Gastroesophageal sphincter (tissue), 4 donors: ENCODE data around the gene RPS23. TPM values are rescaled to one million over a fixed set of nuclear protein-coding genes. Genes with fewer than 3 reads are reported as not detected.

Experiments
- ATAC-seq: fragments of 150-250 bp; one replicate; pipeline ENCODE4 v1.9.1; 2016; ENCODE audit warnings: mild to moderate bottlenecking, moderate library complexity
- H3K27ac ChIP-seq, 4 donors: fragments of 200-600 bp; sonication (generic) in 3 of 4; 1 replicate in 3 of 4; 2 replicates in 1 of 4; pipeline ENCODE4 v1.5.1; 2016 to 2019
- H3K27me3 ChIP-seq: fragments of 200-600 bp; sonication (generic); one replicate; pipeline ENCODE4 v1.5.1; 2019
- H3K36me3 ChIP-seq, 2 donors: fragments of 200-600 bp; sonication (generic); one replicate each; pipeline ENCODE4 v1.5.1; 2019; ENCODE audit warnings: control low read depth in 1 of 2
- H3K4me1 ChIP-seq, 3 donors: fragments of 200-600 bp; sonication (generic); 1 replicate in 2 of 3; 2 replicates in 1 of 3; pipeline ENCODE4 v1.5.1; 2016 to 2019; ENCODE audit warnings: control low read depth in 2 of 3
- H3K4me3 ChIP-seq, 2 donors: fragments of 200-600 bp; sonication (generic); one replicate each; pipeline ENCODE4 v1.5.1; 2019; ENCODE audit warnings: mild to moderate bottlenecking in 1 of 2, moderate library complexity in 1 of 2
- H3K9me3 ChIP-seq, 3 donors: fragments of 200-600 bp; sonication (generic); one replicate each; pipeline ENCODE4 v1.5.1; 2017 to 2019; ENCODE audit warnings: control low read depth in 2 of 3
- EP300 ChIP-seq: sonication (generic); formaldehyde crosslinking; IDR thresholded peaks from one replicate; pipeline ENCODE4 v1.6.1; 2017; ENCODE audit warnings: antibody characterized with exemption, mild to moderate bottlenecking
- POLR2A ChIP-seq, 2 donors: fragments of 450-650 bp; IDR thresholded peaks; one replicate each; pipeline ENCODE4 v1.6.1; 2017; ENCODE audit warnings: antibody characterized with exemption in 2 of 2, mild to moderate bottlenecking in 2 of 2, moderate library complexity in 1 of 2
- POLR2AphosphoS5 ChIP-seq: sonication (generic); formaldehyde crosslinking; IDR thresholded peaks from one replicate; pipeline ENCODE4 v1.6.1; 2017; ENCODE audit warnings: antibody characterized with exemption
- WGBS, 2 donors: methylation state at CpG; one replicate each; pipeline ENCODE4 v1.1.5; 2018; ENCODE audit warnings: low coverage in 1 of 2; 5-methylcytosine and 5-hydroxymethylcytosine counted together
- total RNA-seq, 4 donors: library from RNA; depleted of rRNA; stranded (reverse); fragments of >200 nt; gene quantifications; one replicate each; pipeline ENCODE4 v1.1.0, GENCODE V29; 2016
- TF ChIP-seq, protein P1 (sequence below), 4 experiments: fragments of 200-600 bp in 2 of 4; fragments of 450-650 bp in 2 of 4; sonication (generic) in 1 of 4; IDR thresholded peaks; one replicate each; pipeline ENCODE4 v1.5.1; 2017 to 2019; ENCODE audit warnings: antibody characterized with exemption in 4 of 4, mild to moderate bottlenecking in 2 of 4, moderate library complexity in 2 of 4

Gene RPS23
- total RNA-seq, 4 donors from 2014 or later: 1,991 to 3,565 (median 2,994) TPM

DNA sequence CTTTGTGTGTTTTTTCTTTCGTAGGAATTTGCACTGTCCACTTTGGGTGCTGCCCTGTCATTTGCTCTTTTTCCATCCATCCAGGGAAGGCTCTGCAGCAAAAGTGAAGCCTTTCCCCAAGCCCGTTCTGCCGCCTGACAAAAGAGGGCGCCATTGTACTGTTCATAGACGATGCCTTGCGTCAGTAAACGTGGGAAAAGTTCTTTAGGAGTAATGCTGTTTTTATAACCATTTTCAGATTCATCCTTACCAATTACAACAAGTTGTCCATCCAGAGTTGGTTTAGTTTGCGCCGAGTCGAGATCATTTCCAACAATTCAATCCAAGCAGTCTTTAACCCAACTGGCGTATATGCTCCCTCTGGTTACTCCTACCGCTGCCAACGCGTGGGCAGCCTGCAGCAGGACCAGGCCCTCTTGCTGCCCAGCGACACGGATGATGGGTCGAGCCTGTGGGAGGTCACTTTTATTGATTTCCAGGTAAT, 34.3 kb upstream of the RPS23 start:
- ATAC-seq: peak; percentile 53
- Histone ChIP-seq H3K4me3 (no peak overlapping the region), H3K27me3 (no peaks in the 10 kb centered on the region), H3K36me3 (peaks cover 0 to 38% of the 10 kb centered on the region in 2 donors), H3K27ac (no peak overlapping the region), H3K9me3 (no peaks in the 10 kb centered on the region), H3K4me1 (peaks cover 0 to 5% (median 0%) of the 10 kb centered on the region in 3 donors)
- 31 to 40% methylated on average over 14 to 16 of the region's 17 CpGs for WGBS, 2 donors
- no peak for TF ChIP-seq POLR2A (IDR thresholded peaks at IDR 0.05)
- TF ChIP-seq, protein P1, sequence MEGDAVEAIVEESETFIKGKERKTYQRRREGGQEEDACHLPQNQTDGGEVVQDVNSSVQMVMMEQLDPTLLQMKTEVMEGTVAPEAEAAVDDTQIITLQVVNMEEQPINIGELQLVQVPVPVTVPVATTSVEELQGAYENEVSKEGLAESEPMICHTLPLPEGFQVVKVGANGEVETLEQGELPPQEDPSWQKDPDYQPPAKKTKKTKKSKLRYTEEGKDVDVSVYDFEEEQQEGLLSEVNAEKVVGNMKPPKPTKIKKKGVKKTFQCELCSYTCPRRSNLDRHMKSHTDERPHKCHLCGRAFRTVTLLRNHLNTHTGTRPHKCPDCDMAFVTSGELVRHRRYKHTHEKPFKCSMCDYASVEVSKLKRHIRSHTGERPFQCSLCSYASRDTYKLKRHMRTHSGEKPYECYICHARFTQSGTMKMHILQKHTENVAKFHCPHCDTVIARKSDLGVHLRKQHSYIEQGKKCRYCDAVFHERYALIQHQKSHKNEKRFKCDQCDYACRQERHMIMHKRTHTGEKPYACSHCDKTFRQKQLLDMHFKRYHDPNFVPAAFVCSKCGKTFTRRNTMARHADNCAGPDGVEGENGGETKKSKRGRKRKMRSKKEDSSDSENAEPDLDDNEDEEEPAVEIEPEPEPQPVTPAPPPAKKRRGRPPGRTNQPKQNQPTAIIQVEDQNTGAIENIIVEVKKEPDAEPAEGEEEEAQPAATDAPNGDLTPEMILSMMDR (IDR thresholded peaks at IDR 0.05): peak; percentile 59 to 81 (median 66)

DNA sequence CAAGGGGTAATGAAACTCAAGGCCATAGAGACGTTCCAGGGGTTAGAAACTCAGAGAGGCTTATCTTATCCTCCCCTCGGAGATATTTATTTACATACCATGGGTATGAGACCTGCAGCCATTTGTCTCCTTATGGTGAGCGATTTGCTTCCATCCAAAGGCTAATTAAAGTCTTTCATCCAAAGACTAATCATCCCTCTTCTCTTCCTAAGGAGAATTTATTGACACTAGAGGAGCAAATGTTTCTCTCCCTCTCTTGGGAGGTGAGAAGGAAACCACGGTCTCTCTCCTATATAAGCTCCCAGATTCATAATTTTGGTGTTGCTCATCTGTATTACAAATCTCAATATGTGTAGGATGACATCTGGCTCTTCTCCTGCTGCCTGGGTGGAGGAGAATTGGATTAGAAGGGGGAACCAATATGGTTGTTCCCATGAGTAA, 31.0 kb upstream of the RPS23 start:
- Histone ChIP-seq H3K27ac (no peak overlapping the region), H3K27me3 (no peaks in the 10 kb centered on the region), H3K4me1 (peaks cover 0 to 9% (median 0%) of the 10 kb centered on the region in 3 donors), H3K36me3 (peaks cover 0 to 51% of the 10 kb centered on the region in 2 donors), H3K9me3 (no peaks in the 10 kb centered on the region), H3K4me3 (no peak overlapping the region)
- no peak for ATAC-seq
- TF ChIP-seq EP300 (no peak), POLR2A (IDR thresholded peaks at IDR 0.05) (no peak), POLR2AphosphoS5 (no peak)
- TF ChIP-seq, protein P1 (IDR thresholded peaks at IDR 0.05): no peak
- WGBS, 2 donors: 36 to 79% methylated on average over 3 to 4 of the region's 4 CpGs

DNA sequence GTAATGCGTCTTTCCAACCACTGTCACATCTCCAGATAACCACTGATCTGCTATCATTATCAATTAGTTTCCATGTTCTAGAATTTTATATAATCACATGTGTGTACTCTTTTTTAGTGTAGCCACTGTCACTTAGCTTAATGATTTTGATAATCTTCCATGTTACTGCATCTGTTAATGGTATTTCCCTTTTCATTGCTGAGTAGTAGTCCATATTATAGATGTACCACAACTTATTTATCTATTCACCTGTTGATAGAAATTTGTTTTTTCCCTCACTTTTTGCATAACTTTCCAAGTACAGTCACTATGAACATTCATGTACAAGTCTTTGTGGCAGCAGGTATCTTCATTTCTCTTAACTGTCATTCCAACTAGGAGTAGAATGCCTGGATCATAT, 30.3 kb upstream of the RPS23 start:
- H3K27me3 ChIP-seq: no peaks in the 10 kb centered on the region
- TF ChIP-seq, protein P1 (IDR thresholded peaks at IDR 0.05): no peak
- no peak for TF ChIP-seq EP300
- no peak for TF ChIP-seq POLR2AphosphoS5
- TF ChIP-seq POLR2A (IDR thresholded peaks at IDR 0.05): no peak
- 88 to 93% methylated on average over 1 of the region's 1 CpG for WGBS, 2 donors

DNA sequence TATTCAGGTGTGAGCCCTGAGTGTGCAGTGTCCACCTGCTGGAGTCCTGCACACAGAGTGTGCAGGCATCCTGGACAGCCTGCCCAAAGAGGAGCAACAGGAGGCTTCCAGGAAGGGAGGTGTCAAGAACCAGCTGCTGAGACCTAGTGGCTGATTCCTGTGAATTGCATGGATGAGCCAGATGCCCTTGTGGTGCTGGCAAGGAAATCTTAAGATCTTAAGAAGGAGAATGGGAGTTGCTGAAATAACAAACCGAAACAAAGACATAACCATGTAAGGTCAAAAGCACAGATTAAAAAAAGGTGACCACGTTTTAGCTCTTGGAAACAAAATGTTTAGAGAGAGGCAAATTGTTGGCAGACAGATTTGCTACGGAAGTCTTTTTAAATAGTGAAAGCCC, 29.3 kb upstream of the RPS23 start:
- H3K9me3 ChIP-seq: no peaks in the 10 kb centered on the region
- peak overlapping the region in 2 of 4 donors; percentile 13 to 22 for H3K27ac ChIP-seq
- peaks cover 0 to 9% (median 0%) of the 10 kb centered on the region in 3 donors for H3K4me1 ChIP-seq
- peaks cover 0 to 43% of the 10 kb centered on the region in 2 donors for H3K36me3 ChIP-seq
- ATAC-seq: peak; percentile 34
- WGBS, 2 donors: 10 to 13% methylated on average over 3 of the region's 3 CpGs
- no peak overlapping the region for H3K4me3 ChIP-seq
- no peak for TF ChIP-seq EP300
- TF ChIP-seq POLR2A (IDR thresholded peaks at IDR 0.05): no peak
- TF ChIP-seq POLR2AphosphoS5: no peak
- TF ChIP-seq, protein P1 (IDR thresholded peaks at IDR 0.05): no peak
- no peaks in the 10 kb centered on the region for H3K27me3 ChIP-seq

More for the DNA sequence above, 30.3 kb upstream of the RPS23 start:
- Histone ChIP-seq H3K36me3 (peaks cover 0 to 49% of the 10 kb centered on the region in 2 donors), H3K4me1 (peaks cover 0 to 9% (median 0%) of the 10 kb centered on the region in 3 donors), H3K9me3 (no peaks in the 10 kb centered on the region), H3K4me3 (no peak overlapping the region), H3K27ac (no peak overlapping the region)
- ATAC-seq: no peak

DNA sequence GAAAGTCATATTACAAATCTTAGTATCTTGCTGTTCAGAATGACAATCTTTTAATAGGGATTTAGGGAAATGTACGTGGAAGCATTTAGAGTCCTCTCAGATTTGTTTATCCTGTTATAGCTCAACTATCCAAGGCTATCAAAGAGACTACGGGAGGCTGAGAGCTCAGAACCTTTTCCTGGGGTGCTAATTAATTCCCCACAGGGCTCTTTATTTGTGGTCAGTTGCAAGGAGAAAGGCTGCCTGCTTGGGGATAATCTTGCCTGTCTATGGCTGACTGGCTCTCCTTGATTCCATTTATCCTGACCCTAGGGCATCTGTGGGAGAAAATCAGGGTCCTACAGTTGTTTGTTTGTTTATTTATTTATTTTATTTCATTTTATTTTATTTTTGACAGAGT, 28.0 kb upstream of the RPS23 start:
- Histone ChIP-seq H3K27ac (no peak overlapping the region), H3K27me3 (no peaks in the 10 kb centered on the region), H3K9me3 (no peaks in the 10 kb centered on the region), H3K4me1 (peaks cover 0 to 9% (median 0%) of the 10 kb centered on the region in 3 donors), H3K36me3 (peaks cover 0 to 37% of the 10 kb centered on the region in 2 donors), H3K4me3 (no peak overlapping the region)
- ATAC-seq: no peak
- TF ChIP-seq POLR2AphosphoS5: no peak
- 67 to 70% methylated on average over 1 to 2 of the region's 2 CpGs for WGBS, 2 donors
